HG03460 (cell line): ENCODE measurements around the gene UST.
"Not testable (repeated sequence)": the region's sequence is repeated elsewhere in the genome, so short reads cannot be mapped to it uniquely, and the experiment has no call there.

Experiments
- ATAC-seq: cut with Tn5 transposase; IDR thresholded peaks from one replicate; pipeline ENCODE4 v1.9.1; 2021; ENCODE audit not compliant: unreplicated experiment

The UST gene

DNA sequence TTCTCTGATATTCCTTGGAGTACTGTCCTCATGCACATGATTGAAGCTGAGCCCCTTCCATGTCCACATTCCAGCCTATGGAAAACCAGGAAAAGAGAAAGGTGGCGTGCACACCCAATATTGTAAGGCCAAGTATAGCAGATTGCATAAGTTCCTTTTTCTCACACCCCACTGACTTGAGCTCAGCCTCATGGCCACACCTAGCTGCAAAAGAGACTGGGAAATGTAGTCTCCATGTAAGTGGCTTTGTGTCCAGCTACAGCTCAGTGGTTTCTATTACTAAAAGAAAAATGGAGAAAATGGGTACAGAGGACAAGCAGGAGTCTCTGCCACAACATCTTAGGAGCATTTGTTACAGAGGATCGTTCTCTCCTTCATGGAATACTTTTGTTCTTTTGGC is 10.8 kb upstream of the UST start:
- ATAC-seq, result no peak

DNA sequence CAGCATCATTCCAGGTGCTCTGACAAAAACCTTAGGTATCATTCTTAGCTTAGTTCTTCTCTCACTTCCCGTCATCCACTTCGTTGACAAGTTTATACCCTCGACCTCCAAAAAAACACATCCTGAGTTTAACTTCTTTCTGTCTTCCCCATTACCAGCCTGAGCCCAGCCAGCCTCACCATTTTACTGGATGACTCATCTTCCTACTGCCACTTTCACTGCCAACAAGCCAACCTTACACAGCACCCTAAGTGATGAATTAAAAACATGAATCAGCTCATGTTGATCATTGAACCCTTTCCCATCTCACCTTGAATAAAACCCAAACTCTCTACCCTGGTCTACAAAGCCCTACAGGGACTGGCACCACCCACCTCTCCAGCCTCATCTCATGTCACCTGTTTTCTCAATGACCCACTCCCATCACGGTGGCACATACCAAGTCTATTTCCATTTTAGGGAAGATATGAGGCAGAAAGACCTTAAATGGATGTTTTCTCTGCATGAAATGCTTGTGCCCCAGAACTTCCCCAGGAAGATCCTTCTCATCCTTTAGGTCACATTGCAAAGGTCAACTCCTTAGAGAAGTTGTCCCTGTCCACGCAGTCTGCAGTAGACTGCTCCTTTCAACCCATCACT is 9.9 kb upstream of the UST start:
- ATAC-seq, result no peak

DNA sequence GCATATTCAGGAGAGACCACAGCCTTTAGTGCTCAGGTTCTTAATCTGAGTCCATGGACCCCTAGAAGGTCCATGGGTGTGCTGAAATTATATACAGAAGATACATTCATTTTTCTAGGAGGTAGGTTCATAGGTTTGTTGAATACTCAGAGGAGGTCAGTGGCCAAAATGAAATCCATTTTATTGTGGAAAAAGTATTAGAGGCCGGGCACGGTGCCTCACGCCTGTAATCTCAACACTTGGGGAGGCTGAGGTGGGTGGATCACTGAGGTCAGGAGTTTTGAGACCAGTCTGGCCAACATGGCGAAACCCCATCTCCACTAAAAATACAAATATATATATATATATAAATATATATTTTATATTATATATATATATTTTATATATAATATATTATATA is 9.0 kb upstream of the UST start:
- ATAC-seq, result no peak

DNA sequence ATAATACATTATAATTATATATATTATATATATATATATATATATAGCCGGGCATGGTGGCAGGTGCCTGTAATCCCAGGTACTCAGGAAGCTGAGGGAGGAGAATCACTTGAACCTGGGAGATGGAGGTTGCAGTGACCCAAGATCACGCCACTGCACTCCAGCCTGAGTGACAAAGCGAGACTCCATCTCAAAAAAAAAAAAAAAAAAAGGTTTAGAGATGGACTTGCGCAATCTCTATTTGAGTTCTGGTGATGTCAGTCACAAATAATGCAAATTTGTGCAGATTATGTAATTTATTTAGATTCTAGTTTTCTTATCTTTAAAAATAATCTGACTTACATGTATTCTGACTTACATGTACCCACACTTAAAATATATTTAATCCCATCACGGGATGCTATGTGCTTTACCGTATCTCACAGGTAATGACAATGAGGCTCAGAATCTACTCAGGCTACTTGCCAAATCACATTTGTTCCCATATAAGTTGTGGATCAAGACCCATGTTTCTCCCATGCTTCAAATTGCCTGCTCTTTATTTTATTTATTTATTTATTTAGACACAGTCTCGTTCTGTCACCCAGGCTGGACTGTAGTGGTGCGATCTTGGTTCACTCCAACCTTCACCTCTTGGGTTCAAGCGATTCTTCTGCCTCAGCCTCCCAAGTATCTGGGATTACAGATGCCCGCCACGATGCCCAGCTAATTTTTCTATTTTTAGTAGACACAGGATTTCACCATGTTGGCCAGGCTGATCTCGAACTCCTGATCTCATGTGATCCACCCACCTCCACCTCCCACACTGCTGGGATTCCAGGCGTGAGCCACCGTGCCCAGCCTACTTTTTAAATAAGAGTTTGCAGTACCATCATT is 7.6 kb upstream of the UST start:
- no peak for ATAC-seq

DNA sequence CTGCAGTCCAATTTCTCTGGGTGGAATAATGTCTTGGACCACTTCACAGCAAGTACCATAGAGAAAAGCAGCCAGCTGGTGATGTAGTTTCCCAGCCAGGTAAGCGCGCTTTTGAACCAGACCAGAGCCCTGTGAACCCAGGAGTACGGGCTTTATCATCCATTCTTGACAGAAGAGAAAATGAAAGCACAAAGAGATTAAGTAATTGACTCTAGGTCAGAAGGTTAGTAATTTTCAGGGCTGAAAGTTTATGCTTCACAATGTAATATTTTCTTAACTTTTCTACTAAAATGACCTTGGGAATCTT is 7.1 kb upstream of the UST start:
- no peak for ATAC-seq

DNA sequence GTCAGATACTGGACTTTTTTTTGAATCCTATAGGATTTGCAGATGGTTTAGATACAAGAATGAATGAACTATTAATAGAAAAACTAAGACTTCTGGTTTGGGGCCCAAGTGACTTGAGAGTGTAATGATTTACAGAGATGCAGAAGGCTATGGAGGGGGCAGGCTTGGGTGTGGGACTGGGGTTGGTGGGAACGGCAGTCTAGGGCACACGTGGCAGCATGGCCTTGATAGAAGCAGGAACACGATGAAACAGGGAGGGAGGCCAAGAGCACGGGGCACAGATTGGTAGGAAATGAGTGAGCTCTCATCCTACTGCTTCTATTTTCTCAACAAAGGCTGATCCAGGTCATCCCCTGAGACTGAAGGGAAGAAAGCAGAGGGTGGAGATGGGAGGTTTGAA is 3.4 kb upstream of the UST start:
- ATAC-seq, result no peak

DNA sequence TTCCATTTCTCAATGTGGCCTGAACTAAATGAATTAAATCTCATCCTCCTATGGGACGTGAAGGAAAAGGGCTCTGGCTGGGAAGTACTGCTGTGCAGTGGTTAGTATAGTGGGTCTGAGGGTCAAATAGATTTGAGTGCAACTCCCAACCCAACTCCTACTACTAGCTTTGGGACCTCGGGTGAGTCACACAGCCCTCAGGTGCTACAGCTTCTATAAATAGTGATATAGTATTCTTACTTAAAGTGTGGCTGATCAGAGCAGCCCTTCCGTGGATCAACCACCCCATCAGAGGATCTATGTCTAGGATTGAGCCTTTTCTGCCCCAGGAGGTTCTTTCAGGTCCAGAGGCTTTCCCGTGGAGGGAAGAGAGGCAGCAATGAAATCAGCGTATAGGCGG is 904 bp upstream of the UST start:
- no peak for ATAC-seq

DNA sequence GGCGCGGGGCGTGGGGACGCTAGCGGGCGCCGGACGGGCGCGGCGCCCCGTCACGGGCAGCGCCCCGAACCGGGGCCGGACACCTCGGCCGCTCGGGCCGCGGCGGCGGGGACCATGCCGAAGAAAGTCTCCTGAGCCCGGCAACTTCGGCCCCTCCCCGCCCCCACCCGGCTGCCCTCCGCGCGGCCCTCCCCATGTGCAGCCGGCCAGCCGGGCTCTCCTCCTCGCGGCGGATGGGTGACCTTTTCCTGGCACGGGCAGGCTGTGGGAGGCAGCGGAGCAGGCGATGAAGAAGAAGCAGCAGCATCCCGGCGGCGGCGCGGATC is 278 bp downstream of the UST start:
- peak; percentile 13 for ATAC-seq

DNA sequence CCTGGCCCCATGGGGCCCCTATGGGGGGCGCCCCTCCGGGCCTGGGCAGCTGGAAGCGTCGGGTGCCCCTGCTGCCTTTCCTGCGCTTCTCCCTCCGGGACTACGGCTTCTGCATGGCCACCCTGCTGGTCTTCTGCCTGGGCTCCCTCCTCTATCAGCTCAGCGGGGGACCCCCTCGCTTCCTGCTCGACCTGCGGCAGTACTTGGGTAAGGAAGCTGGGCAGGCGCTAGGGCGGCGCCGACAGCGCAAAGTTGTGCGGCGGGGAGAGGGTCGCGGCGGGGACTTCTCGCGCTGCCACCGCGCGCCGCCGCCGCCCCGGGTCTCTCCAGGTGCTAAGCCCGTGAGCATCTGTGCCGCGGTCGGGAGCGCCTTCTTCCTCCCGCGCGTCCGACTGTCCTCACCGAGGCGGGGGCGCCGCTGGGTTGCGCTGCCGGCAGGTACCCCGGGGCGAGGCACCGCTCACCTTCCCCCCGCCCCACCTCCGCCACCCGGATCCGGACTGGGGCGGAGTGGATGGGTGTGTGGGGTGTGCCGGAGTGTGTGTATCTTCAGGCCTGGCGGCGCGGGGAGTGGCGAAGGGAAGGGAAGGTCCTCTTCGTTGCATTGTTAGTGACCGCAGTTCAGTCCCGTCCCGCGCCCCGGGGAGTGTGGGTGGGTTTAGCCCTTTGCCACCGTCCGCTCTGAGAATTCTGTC is 788 bp downstream of the UST start:
- ATAC-seq, result peak; percentile 26

DNA sequence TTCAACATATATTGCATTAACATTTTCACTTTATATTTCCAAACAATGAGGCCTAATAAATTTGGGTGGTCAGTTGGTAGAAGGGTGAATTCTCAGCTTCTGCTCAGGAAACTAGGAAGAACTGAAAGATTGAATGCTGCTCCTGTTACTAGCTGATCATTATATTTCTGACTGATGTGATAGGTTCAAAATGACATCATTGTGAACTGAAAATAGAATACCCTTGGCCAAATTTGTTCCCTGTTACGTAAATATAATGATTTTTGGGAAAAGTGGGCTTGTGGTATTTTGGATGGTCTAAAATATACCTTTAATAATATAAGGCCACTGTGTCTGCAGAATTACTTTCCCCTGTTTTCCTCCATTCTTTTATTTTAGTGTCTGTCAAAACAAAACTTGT is 2.8 kb downstream of the UST start:
- ATAC-seq, result no peak

DNA sequence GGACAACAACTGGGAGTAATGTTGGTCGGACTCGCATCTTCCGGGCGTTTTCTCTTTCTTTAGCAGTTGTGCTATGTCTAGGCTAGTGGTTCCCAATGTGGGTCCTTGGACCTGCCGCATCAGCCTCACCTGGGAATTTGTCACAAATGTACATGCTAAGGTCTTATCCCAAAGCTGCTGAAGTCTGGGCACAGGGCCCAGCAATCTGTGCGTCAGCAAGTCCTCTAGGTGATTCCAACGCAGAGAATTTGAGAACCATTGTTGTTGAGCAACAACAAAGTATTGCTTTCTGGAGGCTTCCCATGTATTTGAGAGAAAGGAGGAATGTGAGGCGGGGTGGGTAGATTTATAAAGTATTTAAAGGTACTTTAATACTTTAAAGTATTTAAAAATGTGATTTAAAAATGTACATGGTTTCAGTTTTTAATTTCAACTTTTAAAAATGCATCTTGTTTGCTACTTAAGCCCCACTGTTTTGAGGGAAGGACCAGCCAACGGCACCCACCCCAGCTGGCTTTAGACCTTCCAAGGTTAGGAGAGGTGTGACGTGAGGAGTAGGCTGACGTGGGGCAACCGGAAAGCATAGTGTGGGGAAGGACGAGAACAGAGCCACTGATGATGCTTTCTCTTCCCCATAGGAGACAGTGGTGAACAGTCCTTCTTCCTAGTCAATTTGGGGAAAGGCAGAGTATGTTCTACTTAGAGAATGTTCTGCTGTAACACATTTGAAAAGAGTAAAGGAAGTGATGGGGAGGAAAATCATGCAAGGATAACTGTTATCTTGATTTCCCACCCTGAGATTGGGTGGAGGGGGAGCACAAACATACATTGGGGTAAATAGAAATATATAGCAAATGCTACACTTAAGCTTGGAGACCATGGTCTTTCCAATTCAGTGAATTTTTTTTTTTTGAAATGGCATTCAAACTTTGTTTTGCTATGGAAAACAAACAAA is 4.3 kb downstream of the UST start:
- no peak for ATAC-seq

DNA sequence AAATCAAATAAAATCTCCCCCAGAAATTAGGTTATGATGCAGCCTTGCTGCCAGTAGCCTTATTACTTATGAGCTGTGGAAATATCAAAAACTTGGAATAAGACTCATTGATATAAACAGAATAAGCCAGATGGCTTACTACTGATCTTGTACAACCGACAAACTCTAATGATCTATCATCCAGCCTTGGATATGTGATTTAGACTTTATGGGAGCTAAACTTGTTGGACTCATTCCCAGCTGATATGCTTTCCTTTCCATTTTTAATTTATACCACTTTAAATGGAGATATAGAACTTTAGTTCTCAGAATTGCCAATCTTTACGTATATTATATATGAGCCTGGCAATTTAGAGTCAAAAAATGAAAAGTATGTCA is 5.0 kb downstream of the UST start:
- ATAC-seq, result no peak

DNA sequence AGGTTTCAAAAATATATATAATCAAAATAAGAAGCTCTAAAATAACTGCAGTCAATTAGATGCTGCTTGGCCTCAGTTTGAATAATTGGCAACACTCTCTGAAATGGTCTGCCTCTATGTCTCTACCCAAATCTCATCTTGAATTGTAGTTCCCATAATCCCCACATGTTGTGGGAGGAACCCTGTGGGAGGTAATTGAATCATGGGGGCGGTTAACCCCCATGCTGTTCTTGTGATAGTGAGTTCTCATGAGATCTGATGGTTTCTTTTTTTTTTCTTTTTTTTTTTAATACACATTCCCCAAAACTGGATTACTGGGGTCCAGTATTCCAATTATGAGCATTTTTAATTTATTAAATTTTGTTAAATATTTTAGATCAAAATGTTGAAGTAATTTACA is 8.5 kb downstream of the UST start:
- not testable (repeated sequence) for ATAC-seq

DNA sequence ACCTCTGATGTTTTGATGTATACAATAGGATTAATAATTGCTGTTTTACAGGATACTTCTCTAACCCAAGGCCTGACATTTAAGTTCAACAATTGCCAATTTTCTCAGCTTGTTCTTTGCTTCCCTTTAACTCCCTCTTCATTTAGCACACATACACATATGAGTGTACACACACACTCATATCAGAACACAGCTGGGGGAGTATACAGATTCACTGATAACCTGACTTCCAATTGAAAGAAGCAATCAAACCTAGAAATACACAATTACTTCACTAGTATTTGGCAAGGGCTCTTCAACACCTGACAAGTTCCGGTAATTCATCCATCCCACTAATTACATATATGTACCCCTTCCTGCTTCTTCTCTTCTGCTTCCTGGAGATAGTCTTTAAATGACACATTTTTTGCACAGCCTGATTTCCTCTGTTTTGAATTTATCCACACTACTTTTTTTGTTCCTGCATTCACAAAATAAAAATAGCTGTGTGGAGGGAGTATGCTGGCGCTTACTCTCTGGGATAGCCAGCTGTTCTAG is 11.2 kb downstream of the UST start:
- ATAC-seq, result peak; percentile 3

DNA sequence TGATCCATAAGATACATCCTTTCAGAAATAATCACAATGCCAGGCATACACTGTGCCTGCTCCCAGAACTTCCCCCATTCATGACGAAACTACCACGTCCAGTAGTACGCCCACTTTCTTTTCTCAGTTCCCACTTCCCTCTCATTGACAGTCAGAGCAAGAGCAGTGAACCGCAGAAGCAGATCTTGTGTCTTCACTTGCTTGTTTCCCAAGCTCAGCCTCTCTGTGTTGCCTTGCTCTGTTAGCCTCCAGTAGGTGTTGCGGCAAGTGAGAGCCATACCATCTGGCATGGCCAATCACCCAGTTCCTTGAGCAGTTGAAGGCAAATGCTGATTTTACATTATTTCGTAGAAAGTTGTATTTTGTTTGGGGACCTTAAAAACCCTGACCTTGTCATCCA is 11.7 kb downstream of the UST start:
- peak; percentile 66 for ATAC-seq

DNA sequence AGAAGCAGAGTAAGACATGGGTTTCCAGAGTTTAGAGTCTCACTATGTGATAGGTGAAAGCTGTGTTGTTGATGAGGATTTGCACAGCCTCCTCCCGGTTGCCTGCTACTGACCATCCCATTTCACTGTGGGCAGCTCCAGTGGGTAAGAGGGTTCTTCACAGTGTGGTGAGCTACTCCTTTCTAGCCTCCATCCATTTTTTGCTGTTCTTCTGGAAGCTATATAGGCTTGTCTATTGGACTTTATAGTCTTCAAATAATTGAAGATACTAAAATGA is 13.4 kb downstream of the UST start:
- ATAC-seq, result no peak

DNA sequence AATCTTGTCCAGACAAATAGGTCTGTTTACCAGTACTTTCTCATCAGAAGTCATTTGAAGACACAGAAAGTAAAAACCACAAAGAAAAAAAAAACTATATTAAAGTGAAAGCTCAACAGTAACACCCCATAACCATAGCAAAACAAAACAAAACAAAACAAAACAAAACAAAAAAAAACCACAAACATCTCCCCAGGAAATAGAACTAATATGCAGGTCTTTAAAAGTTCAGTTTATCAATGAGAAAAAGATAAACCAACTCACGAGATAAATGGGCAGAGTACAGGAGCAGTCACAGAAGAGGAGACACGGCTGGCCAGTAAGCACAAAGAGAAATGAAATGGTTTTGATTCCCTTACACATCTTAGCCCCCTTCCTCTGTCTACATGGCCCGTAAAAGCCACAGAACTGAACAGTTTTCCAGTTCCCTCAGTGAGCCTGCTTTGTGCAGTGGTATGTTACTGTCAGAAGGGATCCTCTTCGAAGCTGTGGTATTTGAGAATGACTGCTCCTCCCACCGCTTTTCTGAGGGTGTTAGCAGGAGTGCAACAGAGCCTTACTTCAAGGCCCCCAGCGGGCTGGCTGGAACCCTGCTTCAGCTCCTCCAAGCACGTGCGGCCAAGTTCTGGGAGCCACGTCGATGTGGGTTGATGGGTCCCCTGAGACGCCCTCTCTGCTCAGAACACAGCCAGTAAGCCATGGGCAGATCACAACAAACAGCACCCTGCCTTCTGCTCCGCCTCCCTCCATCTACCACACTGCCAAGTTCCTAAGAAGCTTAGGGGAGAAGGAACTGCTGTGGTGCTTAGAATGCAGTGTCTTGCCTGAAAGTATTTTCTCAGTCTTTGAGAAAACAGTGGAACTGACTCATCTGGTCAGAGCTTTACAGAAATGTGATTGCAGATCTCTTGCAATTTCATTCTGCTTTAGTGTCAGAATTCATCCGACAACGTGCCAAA is 14.0 kb downstream of the UST start:
- ATAC-seq, result peak; percentile 45

DNA sequence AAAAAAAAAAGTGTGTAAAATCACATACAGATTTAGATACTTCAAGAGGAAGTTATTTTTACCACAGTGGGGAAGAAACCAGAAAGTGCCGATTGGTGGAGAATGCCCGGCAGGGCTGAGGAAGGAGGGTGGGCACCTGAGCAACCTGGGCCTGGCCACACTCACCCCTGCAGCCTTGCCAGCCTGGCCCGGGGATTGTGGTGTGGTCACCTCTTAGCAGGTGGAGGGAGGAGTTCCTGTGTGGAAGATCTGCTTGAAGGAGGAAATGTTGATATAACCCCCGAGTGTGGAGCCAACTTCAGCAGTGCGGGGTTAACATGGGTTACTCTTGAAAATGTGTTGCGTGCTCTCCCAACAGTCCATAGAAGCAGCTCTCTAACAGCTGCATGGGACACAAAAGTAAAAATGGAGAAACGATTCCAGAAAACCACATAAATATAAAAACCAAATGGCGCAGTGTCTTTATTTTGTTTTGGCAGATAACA is 14.7 kb downstream of the UST start:
- ATAC-seq, result peak; percentile 2

DNA sequence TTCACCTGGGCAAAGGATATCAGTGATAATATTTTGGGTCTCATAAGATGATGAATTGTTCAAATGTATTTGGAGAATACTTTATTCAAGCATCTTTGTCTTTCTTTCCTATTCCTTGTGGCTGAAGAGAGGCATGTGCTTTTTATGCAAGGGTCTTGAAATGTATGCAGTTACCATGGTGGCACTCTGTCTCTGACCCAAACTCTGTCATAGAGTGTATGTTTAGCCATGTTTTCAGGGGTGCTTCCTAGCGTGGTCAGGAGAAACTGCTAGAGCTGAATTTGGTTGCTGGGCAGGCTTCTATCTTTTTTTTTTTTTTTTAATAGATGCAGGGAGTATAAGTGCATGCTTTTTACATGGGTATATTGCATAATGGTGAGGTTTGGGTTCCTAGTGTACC is 15.4 kb downstream of the UST start:
- no peak for ATAC-seq
